Bladder microvascular endothelial cell (primary cell): Measurements from ENCODE around the gene TP53TG5. TPM values are rescaled to one million over a fixed set of nuclear protein-coding genes. Genes with fewer than 3 reads are reported as not detected.

ENCODE experiments used
- total RNA-seq: library from RNA; depleted of rRNA; stranded (reverse); fragments of >200 nt; gene quantifications from 2 replicates; pipeline ENCODE4 v1.2.3, GENCODE V29; 2014

The TP53TG5 gene
- total RNA-seq: not detected in 2 replicates

GRCh38 chr20:45378191-45378590, at the start of gene TP53TG5:
Gene TP53TG5 (minus strand): TSS chr20:45378325. CDS start chr20:45378236, 89 bp downstream.

GRCh38 chr20:45415822-45416637, 37.9 kb upstream of the TP53TG5 start, which contains the start of gene PIGT:
Gene PIGT (plus strand): TSS chr20:45416141. CDS start chr20:45416157, 16 bp downstream.

GRCh38 chr20:45407783-45408645, 29.9 kb upstream of the TP53TG5 start, which contains the start of gene DBNDD2:
Gene DBNDD2 (plus strand): TSS chr20:45408289. CDS start chr20:45408468, 179 bp downstream.

GRCh38 chr20:45362804-45363610, 15.1 kb downstream of the TP53TG5 start, which contains the start of gene SYS1:
Gene SYS1 (plus strand): TSS chr20:45363156. CDS start chr20:45363532, 376 bp downstream.

GRCh38 chr20:45347936-45348778, 30.0 kb downstream of the TP53TG5 start, which contains the start of gene SDC4:
Gene SDC4 (minus strand): TSS chr20:45348424. CDS start chr20:45348384, 40 bp downstream.

Other genes with a start within 250 kb of the TP53TG5 start
- gene PI3, start 203.4 kb downstream of the TP53TG5 start, total RNA-seq: not detected in 2 replicates
- not detected in 2 replicates for gene SEMG1, start 171.3 kb downstream of the TP53TG5 start, total RNA-seq
- gene SEMG2, start 157.0 kb downstream of the TP53TG5 start, total RNA-seq: not detected in 2 replicates
- gene SLPI, start 123.8 kb downstream of the TP53TG5 start, total RNA-seq: 2.6 TPM in 1 of 2 replicates, not detected in the other
- not detected in 2 replicates for gene RBPJL, start 71.5 kb downstream of the TP53TG5 start, total RNA-seq
- 0.06 TPM in 1 of 2 replicates, not detected in the other for gene MATN4, start 70.0 kb downstream of the TP53TG5 start, total RNA-seq
- 12.6 and 88.2 TPM in 2 replicates for gene SDC4, start 29.9 kb downstream of the TP53TG5 start, total RNA-seq
- 9.9 and 24.1 TPM in 2 replicates for gene SYS1, start 15.2 kb downstream of the TP53TG5 start, total RNA-seq
- 1.5 and 6.1 TPM in 2 replicates for gene DBNDD2, start 30.0 kb upstream of the TP53TG5 start, total RNA-seq
- gene PIGT, start 37.8 kb upstream of the TP53TG5 start, total RNA-seq: 13.0 and 30.6 TPM in 2 replicates
- gene WFDC2, start 91.4 kb upstream of the TP53TG5 start, total RNA-seq: not detected in 2 replicates
- not detected in 2 replicates for gene SPINT3, start 137.3 kb upstream of the TP53TG5 start, total RNA-seq
- not detected in 2 replicates for gene WFDC6, start 161.2 kb upstream of the TP53TG5 start, total RNA-seq
- gene EPPIN, start 169.1 kb upstream of the TP53TG5 start, total RNA-seq: not detected in 2 replicates
- gene WFDC8, start 201.0 kb upstream of the TP53TG5 start, total RNA-seq: not detected in 2 replicates